CD4-positive, alpha-beta T cell treated with Interleukin-4 for 1 hour (primary cell): Measurements from ENCODE around the gene INPP5A.
"Not testable (repeated sequence)": the region's sequence is repeated elsewhere in the genome, so short reads cannot be mapped to it uniquely, and the experiment has no call there.

Experiments
- DNase-seq, 2 donors: peaks; one replicate each; pipeline ENCODE4 v3.0.0-alpha.2; 2020 to 2022

INPP5A gene

GRCh38 chr10:132564690-132565089 lies 27.1 kb downstream of the INPP5A start:
- no peak for DNase-seq

- no peak for DNase-seq
Measured at GRCh38 chr10:132565516-132566209, 28.1 kb downstream of the INPP5A start.

GRCh38 chr10:132566892-132567291 lies 29.3 kb downstream of the INPP5A start:
- no peak for DNase-seq

- no peak for DNase-seq
Measured at GRCh38 chr10:132570265-132570664, 32.7 kb downstream of the INPP5A start.

GRCh38 chr10:132570771-132571649 lies 33.4 kb downstream of the INPP5A start:
- peak in 1 of 2 donors; percentile 74 for DNase-seq

- DNase-seq: peak; percentile 38 to 77
Measured at GRCh38 chr10:132571650-132572544, 34.3 kb downstream of the INPP5A start.

- DNase-seq: no peak
Measured at GRCh38 chr10:132572545-132572937, 35.0 kb downstream of the INPP5A start.

GRCh38 chr10:132572946-132573345 lies 35.4 kb downstream of the INPP5A start:
- DNase-seq: not testable (repeated sequence)

GRCh38 chr10:132574288-132574687 lies 36.7 kb downstream of the INPP5A start:
- DNase-seq: no peak

- DNase-seq: no peak
Measured at GRCh38 chr10:132574783-132575319, 37.3 kb downstream of the INPP5A start.

GRCh38 chr10:132575320-132576201 lies 38.0 kb downstream of the INPP5A start:
- DNase-seq: peak; percentile 25 to 43

- DNase-seq: no peak
Measured at GRCh38 chr10:132576671-132577349, 39.2 kb downstream of the INPP5A start.

GRCh38 chr10:132577350-132578003 lies 39.9 kb downstream of the INPP5A start:
- DNase-seq: no peak

GRCh38 chr10:132578287-132578951 lies 40.8 kb downstream of the INPP5A start:
- no peak for DNase-seq

- DNase-seq: no peak
Measured at GRCh38 chr10:132579027-132579859, 41.7 kb downstream of the INPP5A start.

- no peak for DNase-seq
Measured at GRCh38 chr10:132580143-132580542, 42.6 kb downstream of the INPP5A start.

- no peak for DNase-seq
Measured at GRCh38 chr10:132580617-132581016, 43.0 kb downstream of the INPP5A start.

GRCh38 chr10:132582137-132582536 lies 44.5 kb downstream of the INPP5A start:
- DNase-seq: no peak

- no peak for DNase-seq
Measured at GRCh38 chr10:132582771-132583170, 45.2 kb downstream of the INPP5A start.
